ENCODE data around the gene CTSE. TPM values are rescaled to one million over a fixed set of nuclear protein-coding genes. Genes with fewer than 3 reads are reported as not detected.
"Not testable (repeated sequence)": the region's sequence is repeated elsewhere in the genome, so short reads cannot be mapped to it uniquely, and the experiment has no call there.

The CTSE gene
- total RNA-seq, 4 donors from 2014 or later, result 0.13 TPM; not detected in 3

DNA sequence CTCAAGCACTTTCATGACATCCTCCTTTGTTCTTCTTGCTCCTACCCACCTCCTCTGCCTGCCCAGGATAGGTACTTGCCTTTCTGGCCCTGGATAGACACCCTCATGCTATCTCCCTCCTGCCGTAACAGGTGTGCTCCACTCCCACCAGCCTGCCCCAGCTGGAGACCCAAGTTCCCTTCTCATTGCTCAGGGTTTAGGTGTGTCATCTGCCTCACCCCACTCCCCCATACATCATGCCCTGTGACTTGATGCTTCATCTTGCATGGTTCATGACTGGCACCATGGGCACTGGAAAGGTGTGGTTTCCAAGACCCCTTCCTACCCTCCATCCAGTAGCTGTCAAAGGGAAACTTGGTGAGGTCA, 35.2 kb upstream of the CTSE start:
- H3K36me3 ChIP-seq, result no peaks in the 10 kb centered on the region
- no peaks in the 10 kb centered on the region for H3K4me1 ChIP-seq
- H3K4me3 ChIP-seq, result no peak overlapping the region
- TF ChIP-seq POLR2AphosphoS5 (IDR thresholded peaks at IDR 0.05) (no peak), POLR2A (IDR thresholded peaks at IDR 0.05; ENCODE audit: low read depth) (no peak), EP300 (IDR thresholded peaks at IDR 0.05) (no peak)
- TF ChIP-seq, protein P1, sequence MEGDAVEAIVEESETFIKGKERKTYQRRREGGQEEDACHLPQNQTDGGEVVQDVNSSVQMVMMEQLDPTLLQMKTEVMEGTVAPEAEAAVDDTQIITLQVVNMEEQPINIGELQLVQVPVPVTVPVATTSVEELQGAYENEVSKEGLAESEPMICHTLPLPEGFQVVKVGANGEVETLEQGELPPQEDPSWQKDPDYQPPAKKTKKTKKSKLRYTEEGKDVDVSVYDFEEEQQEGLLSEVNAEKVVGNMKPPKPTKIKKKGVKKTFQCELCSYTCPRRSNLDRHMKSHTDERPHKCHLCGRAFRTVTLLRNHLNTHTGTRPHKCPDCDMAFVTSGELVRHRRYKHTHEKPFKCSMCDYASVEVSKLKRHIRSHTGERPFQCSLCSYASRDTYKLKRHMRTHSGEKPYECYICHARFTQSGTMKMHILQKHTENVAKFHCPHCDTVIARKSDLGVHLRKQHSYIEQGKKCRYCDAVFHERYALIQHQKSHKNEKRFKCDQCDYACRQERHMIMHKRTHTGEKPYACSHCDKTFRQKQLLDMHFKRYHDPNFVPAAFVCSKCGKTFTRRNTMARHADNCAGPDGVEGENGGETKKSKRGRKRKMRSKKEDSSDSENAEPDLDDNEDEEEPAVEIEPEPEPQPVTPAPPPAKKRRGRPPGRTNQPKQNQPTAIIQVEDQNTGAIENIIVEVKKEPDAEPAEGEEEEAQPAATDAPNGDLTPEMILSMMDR (IDR thresholded peaks at IDR 0.05), result no peak
- H3K27me3 ChIP-seq, result no peaks in the 10 kb centered on the region
- intact Hi-C loops (cut with DNase I), result no loop called here
- no peak overlapping the region for H3K27ac ChIP-seq (replicated peaks in 1 of 4)
- no peaks in the 10 kb centered on the region for H3K9me3 ChIP-seq
- DNase-seq (ENCODE audit: extremely low spot score), result no peak
- 100% methylated on average over 1 of the region's 1 CpG for WGBS

DNA sequence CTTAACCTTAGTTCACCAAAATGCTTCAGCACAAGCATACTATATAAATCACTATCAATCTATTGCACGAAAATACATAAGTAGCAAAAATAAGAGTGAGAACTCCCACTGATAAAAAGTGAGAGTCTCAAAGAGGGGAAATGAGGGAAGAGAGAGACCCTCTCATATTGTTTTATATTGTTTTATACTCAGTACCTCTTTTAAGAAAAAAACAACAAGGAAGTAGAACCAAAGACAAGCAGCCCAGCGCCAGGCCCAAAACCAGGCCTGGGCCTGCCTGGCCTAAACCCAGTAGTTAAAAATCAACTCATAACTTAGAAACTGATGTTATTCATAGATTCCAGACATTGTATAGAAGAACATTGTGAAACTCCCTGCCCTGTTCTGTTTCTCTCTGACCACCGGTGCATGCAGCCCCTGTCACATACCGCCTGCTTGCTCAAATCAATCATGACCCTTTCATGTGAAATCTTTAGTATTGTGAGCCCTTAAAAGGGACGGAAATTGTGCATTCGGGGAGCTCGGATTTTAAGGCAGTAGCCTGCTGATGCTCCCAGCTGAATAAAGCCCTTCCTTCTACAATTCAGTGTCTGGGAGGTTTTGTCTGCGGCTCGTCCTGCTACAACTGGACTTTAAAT, 34.7 kb upstream of the CTSE start:
- not testable (repeated sequence) for H3K27me3 ChIP-seq, H3K36me3 ChIP-seq

DNA sequence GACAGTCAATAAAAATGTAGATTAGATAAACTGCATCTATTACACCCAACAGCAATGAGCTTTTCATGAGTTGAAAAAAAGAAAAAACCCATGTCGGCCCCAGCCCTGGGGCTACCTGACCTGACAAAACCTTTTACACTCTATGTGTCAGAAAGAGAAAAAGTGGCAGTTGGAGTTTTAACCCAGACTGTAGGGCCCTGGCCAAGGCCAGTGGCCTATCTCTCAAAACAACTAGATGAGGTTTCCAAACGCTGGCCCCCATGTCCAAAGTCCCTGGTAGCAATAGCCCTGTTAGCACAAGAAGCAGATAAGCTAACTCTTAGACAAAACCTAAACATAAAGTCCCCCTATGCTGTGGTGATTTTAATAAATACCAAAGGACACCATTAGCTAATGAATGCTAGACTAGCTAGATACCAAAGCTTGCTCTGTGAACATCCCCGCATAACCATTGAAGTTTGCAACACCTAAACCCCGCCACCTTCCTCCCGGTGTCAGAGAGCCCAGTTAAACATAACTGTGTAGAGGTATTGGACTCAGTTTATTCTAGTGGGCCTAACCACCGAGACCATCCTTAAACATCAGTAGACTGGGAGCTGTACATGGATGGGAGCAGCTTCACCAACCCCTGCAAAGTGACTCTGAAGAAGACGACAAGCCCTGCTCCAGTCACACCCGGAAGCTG, 32.1 kb upstream of the CTSE start:
- H3K27ac ChIP-seq (replicated peaks in 1 of 4); H3K4me1 ChIP-seq; DNase-seq (ENCODE audit: extremely low spot score); H3K9me3 ChIP-seq; intact Hi-C loops (cut with DNase I); H3K36me3 ChIP-seq; H3K27me3 ChIP-seq; H3K4me3 ChIP-seq: not testable (repeated sequence)
- 86% methylated on average over 8 of the region's 8 CpGs for whole genome bisulfite sequencing

More for the DNA sequence above, 34.7 kb upstream of the CTSE start:
- WGBS, result 94% methylated on average over 7 of the region's 9 CpGs
- H3K9me3 ChIP-seq; H3K4me1 ChIP-seq; DNase-seq (ENCODE audit: extremely low spot score); intact Hi-C loops (cut with DNase I); H3K4me3 ChIP-seq; H3K27ac ChIP-seq (replicated peaks in 1 of 4): not testable (repeated sequence)

DNA sequence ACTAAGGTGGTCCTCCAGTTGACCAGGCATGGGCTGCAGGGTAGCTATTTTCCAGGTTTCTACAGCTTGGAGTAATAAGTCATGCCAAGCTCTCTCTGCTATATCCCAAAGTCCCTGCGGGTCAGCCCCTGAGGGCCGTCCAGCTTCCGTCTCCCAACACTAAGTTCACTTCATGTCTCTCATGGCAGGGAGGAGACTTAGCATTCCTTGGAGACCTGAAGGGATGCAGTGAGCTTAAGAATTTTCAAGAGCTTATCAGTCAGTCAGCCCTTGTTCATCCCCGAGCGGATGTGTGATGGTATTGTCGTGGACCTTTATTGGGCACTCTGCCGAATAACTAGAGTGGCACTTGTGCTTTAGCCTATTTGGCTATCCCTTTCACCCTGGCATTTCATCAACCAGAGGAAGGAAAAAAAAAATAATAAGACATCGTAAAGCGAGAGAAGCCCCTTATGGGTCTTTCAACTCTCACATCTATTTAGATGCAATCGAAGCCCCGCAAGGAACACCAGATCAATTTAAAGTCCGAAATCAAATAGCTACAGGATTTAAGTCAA, 31.5 kb upstream of the CTSE start:
- H3K4me3 ChIP-seq; H3K9me3 ChIP-seq; H3K27me3 ChIP-seq; DNase-seq (ENCODE audit: extremely low spot score); H3K36me3 ChIP-seq; intact Hi-C loops (cut with DNase I); H3K27ac ChIP-seq (replicated peaks in 1 of 4); H3K4me1 ChIP-seq: not testable (repeated sequence)
- 94% methylated on average over 12 of the region's 12 CpGs for WGBS

DNA sequence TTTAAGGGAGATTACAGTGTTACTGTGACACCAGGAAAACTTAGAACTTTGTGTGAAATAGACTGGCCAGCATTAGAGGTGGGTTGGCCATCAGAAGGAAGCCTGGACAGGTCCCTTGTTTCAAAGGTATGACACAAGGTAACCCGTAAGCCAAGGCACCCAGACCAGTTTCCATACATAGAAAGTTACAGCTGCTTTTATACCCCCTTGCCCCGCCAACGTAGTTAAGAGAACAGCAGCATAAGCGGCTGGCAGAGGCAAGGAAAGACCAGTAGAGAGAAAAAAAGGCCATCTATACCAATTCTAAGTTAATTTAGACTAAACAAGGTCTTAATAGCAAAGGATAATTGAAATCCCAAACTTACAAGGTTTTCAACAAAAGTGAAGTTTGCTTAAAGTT, 29.9 kb upstream of the CTSE start:
- H3K36me3 ChIP-seq; H3K4me3 ChIP-seq; H3K27ac ChIP-seq (replicated peaks in 1 of 4); H3K27me3 ChIP-seq; DNase-seq (ENCODE audit: extremely low spot score); H3K4me1 ChIP-seq; H3K9me3 ChIP-seq; intact Hi-C loops (cut with DNase I): not testable (repeated sequence)
- WGBS, result 95% methylated on average over 4 of the region's 4 CpGs

DNA sequence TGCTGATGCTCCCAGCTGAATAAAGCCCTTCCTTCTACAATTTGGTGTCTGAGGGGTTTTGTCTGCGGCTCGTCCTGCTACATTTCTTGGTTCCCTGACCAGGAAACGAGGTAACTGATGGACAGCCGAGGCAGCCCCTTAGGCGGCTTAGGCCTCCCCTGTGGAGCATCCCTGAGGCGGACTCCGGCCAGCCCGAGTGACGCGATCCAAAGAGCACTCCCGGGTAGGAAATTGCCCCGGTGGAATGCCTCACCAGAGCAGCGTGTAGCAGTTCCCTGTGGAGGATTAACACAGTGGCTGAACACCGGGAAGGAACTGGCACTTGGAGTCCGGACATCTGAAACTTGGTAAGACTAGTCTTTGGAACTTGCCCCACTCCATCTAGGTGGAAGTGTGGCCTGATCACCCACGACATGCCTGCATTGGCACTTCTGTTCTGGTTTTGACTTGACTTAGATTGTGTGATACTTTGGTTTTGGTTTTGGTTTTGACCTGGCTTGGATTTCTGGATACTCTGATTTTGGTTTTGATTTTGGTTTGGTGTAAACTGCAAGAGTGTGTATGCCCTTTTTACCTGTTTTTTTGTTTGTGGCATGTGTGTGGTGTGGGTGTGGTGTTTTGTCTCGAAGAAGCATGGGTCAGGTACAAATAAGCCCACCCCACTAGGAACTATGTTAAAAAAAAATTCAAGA, 29.4 kb upstream of the CTSE start, which contains the start of gene RHEX:
TSS of gene RHEX (plus strand) at position 255 of the 692 bp plus-strand sequence. CDS start 44,656 bp downstream, outside the sequence.
- H3K4me3 ChIP-seq; H3K4me1 ChIP-seq; H3K27me3 ChIP-seq; H3K9me3 ChIP-seq; H3K36me3 ChIP-seq; intact Hi-C loops (cut with DNase I); H3K27ac ChIP-seq (replicated peaks in 1 of 4); DNase-seq (ENCODE audit: extremely low spot score): not testable (repeated sequence)
- 88% methylated on average over 17 of the region's 17 CpGs for WGBS

DNA sequence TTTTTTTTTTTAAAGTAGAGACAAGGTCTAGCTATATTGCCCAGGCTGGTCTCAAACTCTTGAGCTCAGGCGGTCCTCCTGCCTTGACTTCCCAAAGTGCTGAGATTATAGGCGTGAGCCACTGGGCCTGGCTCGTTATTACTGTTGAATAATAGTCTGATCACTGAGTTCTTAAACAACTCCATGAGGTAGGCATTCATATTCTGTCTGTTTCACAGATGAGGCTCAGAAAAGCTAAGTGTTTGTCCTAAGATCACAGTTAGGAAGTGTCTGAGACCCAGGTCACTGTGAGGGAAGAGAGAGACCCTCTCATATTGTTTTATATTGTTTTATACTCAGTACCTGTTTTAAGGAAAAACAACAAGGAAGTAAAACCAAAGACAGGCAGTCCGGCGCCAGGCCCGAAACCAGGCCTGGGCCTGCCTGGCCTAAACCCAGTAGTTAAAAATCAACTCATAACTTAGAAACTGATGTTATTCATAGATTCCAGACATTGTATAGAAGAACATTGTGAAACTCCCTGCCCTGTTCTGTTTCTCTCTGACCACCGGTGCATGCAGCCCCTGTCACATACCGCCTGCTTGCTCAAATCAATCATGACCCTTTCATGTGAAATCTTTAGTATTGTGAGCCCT, 28.7 kb upstream of the CTSE start:
- H3K4me3 ChIP-seq; H3K4me1 ChIP-seq; intact Hi-C loops (cut with DNase I); H3K9me3 ChIP-seq; H3K36me3 ChIP-seq; H3K27me3 ChIP-seq; H3K27ac ChIP-seq (replicated peaks in 1 of 4); DNase-seq (ENCODE audit: extremely low spot score): not testable (repeated sequence)
- WGBS, result 100% methylated on average over 3 of the region's 8 CpGs

Data from esophagus muscularis mucosa (tissue), 4 donors.